Prostate gland (tissue), 2 donors: ENCODE data around the gene TIMP3. TPM values are rescaled to one million over a fixed set of nuclear protein-coding genes. Genes with fewer than 3 reads are reported as not detected.
A peak's percentile ranks its signal among the peaks of the same experiment; 100 is the strongest.

Experiments used
- DNase-seq: peaks from one replicate; pipeline ENCODE4 v3.0.0-alpha.2; 2019; ENCODE audit warnings: low spot score
- H3K27ac ChIP-seq, 2 donors: fragments of 200-600 bp; sonication (generic); 2 replicates each; pipeline ENCODE4 v1.5.1; 2017 to 2019
- H3K27me3 ChIP-seq: fragments of 200-600 bp; sonication (generic); replicated peaks from 2 replicates; pipeline ENCODE4 v1.5.1; 2019; ENCODE audit not compliant: insufficient read depth
- H3K36me3 ChIP-seq, 2 donors: fragments of 200-600 bp; sonication (generic); 1 replicate in 1 of 2; 2 replicates in 1 of 2; pipeline versions ENCODE4 v1.5.1 to v1.8.1; 2017 to 2019
- H3K4me1 ChIP-seq: fragments of 200-600 bp; sonication (generic); replicated peaks from 2 replicates; pipeline ENCODE4 v1.5.1; 2019
- H3K4me3 ChIP-seq, 2 donors: fragments of 200-600 bp; sonication (generic); 2 replicates each; pipeline ENCODE4 v1.5.1; 2017 to 2019
- H3K9me3 ChIP-seq: fragments of 200-600 bp; sonication (generic); 2 replicates; pipeline ENCODE4 v1.5.1; 2017
- POLR2A ChIP-seq: fragments of 450-650 bp; IDR thresholded peaks from one replicate; pipeline ENCODE4 v1.6.1; 2016; ENCODE audit warnings: antibody characterized with exemption, mild to moderate bottlenecking
- POLR2AphosphoS5 ChIP-seq: sonication (generic); formaldehyde crosslinking; IDR thresholded peaks from one replicate; pipeline ENCODE4 v1.6.1; 2017; ENCODE audit warnings: antibody characterized with exemption
- WGBS: methylation state at CpG from one replicate; pipeline ENCODE4 v1.1.5; 2018; 5-methylcytosine and 5-hydroxymethylcytosine counted together
- intact Hi-C: fragments of 100-400 bp; cut with DNase I; formaldehyde crosslinking; loops from one replicate; pipeline ENCODE4 v1.14.2; 2022
- total RNA-seq, 2 donors: library from RNA; depleted of rRNA; stranded (reverse); fragments of >200 nt; gene quantifications; one replicate each; pipeline ENCODE4 v1.1.0, GENCODE V29; 2016
- TF ChIP-seq, protein P1 (sequence below), 4 experiments: fragments of 200-600 bp in 2 of 4; fragments of 450-650 bp in 2 of 4; sonication (generic) in 2 of 4; IDR thresholded peaks; 1 replicate in 3 of 4; 2 replicates in 1 of 4; pipeline ENCODE4 v1.5.1; 2016 to 2019; ENCODE audit warnings: antibody characterized with exemption in 4 of 4, mild to moderate bottlenecking in 2 of 4, moderate library complexity in 2 of 4

TIMP3 gene
- total RNA-seq, 2 donors from 2014 or later, result 148 to 397 TPM

DNA sequence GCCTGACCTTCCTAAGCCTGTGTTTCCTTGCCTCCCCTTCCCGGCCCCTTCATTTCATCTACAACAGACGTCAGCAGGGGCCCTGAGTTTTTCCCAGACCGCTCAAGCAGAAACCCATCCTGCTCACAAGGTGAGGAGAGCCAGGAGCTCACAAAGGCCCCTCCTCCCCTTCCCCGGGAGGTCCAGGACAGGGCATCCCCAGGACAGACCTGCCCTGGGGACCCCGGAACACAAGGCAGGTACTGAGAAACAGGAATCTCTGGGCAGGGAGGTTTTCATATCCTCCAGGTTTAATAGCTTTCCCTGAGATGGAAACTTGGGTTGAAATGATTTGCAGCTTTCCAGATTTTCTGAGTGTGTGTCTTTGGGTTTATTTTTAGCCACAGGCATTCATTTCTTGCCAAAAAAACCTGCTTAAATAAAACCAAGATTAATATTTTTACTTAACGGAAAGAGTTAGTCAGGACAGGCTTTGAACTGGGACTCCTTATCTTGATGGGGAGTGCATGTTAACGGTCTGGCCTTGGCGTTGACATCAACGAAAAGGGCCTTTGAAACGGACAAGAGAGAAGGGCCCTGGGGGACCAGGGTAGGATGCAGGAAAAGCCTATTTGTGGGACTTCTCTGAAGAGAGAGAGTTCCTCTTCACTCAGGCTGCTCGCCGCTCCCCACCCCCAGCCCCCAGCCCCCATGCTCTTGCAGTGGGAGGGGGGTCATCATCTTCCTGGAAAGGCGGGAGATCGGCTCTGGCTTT is 38.5 kb downstream of the TIMP3 start:
- intact Hi-C loops, result loop anchor here (5.0 kb wide), 1 partner anchor 72 kb away; no protein-coding TSS in a partner anchor
- no peak for DNase-seq
- Histone ChIP-seq H3K36me3 (no peaks in the 10 kb centered on the region), H3K27me3 (no peaks in the 10 kb centered on the region), H3K4me3 (no peak overlapping the region), H3K4me1 (peaks cover 3% of the 10 kb centered on the region), H3K27ac (peak overlapping the region; percentile 35 to 54), H3K9me3 (no peaks in the 10 kb centered on the region)
- TF ChIP-seq POLR2AphosphoS5, result no peak
- no peak for TF ChIP-seq POLR2A
- TF ChIP-seq, protein P1, sequence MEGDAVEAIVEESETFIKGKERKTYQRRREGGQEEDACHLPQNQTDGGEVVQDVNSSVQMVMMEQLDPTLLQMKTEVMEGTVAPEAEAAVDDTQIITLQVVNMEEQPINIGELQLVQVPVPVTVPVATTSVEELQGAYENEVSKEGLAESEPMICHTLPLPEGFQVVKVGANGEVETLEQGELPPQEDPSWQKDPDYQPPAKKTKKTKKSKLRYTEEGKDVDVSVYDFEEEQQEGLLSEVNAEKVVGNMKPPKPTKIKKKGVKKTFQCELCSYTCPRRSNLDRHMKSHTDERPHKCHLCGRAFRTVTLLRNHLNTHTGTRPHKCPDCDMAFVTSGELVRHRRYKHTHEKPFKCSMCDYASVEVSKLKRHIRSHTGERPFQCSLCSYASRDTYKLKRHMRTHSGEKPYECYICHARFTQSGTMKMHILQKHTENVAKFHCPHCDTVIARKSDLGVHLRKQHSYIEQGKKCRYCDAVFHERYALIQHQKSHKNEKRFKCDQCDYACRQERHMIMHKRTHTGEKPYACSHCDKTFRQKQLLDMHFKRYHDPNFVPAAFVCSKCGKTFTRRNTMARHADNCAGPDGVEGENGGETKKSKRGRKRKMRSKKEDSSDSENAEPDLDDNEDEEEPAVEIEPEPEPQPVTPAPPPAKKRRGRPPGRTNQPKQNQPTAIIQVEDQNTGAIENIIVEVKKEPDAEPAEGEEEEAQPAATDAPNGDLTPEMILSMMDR (IDR thresholded peaks at IDR 0.05), result no peak
- 31% methylated on average over 14 of the region's 14 CpGs for WGBS

- peak overlapping the region in 1 of 2 donors; percentile 54 for H3K27ac ChIP-seq
These were observed 39.7 kb downstream of the TIMP3 start for GRCh38 chr22:32841175-32841574.

GRCh38 chr22:32842486-32842885 is 41.0 kb downstream of the TIMP3 start:
- TF ChIP-seq POLR2A, result no peak
- intact Hi-C loops, result loop anchor here (5.0 kb wide), 1 partner anchor 70 kb away; no protein-coding TSS in a partner anchor
- H3K4me3 ChIP-seq, result no peak overlapping the region
- no peaks in the 10 kb centered on the region for H3K9me3 ChIP-seq
- no peak overlapping the region for H3K27ac ChIP-seq
- no peak for DNase-seq
- no peaks in the 10 kb centered on the region for H3K36me3 ChIP-seq
- peaks cover 12% of the 10 kb centered on the region for H3K4me1 ChIP-seq
- 67% methylated on average over 4 of the region's 4 CpGs for WGBS
- H3K27me3 ChIP-seq, result no peaks in the 10 kb centered on the region

More at GRCh38 chr22:32841175-32841574, 39.7 kb downstream of the TIMP3 start:
- TF ChIP-seq, protein P1 (IDR thresholded peaks at IDR 0.05), result no peak
- TF ChIP-seq POLR2A (no peak), POLR2AphosphoS5 (no peak)
- H3K9me3 ChIP-seq, result no peaks in the 10 kb centered on the region
- peaks cover 6% of the 10 kb centered on the region for H3K4me1 ChIP-seq
- 57% methylated on average over 6 of the region's 6 CpGs for WGBS
- no peaks in the 10 kb centered on the region for H3K27me3 ChIP-seq
- H3K4me3 ChIP-seq, result no peak overlapping the region
- H3K36me3 ChIP-seq, result no peaks in the 10 kb centered on the region
- intact Hi-C loops, result loop anchor here (5.0 kb wide), 1 partner anchor 71 kb away; no protein-coding TSS in a partner anchor
- no peak for DNase-seq

DNA sequence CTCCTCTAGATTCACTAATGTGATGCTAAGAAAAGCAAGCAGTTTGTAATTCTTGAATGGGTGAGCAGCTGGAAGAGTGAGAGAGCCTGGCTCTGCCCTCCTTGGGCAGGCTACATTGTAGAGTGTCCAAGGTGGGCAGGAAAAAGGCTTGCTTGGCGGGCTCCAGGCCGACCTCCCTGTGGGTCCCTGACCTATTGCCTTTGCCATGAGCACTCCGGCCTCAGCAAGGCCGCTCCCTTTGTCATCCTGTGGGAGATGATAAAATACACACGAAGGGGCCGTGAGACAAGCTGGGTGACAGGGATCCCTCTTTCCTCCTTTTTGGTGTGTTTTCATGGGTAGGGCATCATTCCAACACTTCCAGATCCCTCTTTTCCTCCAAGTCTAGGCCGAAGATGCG is 41.8 kb downstream of the TIMP3 start:
- intact Hi-C loops, result loop anchor here (5.0 kb wide), 1 partner anchor 69 kb away; no protein-coding TSS in a partner anchor
- Histone ChIP-seq H3K36me3 (no peaks in the 10 kb centered on the region), H3K9me3 (no peaks in the 10 kb centered on the region), H3K4me1 (peaks cover 12% of the 10 kb centered on the region), H3K27ac (no peak overlapping the region), H3K4me3 (no peak overlapping the region), H3K27me3 (no peaks in the 10 kb centered on the region)
- DNase-seq, result no peak
- TF ChIP-seq POLR2A, result no peak
- WGBS, result 92% methylated on average over 8 of the region's 8 CpGs

DNA sequence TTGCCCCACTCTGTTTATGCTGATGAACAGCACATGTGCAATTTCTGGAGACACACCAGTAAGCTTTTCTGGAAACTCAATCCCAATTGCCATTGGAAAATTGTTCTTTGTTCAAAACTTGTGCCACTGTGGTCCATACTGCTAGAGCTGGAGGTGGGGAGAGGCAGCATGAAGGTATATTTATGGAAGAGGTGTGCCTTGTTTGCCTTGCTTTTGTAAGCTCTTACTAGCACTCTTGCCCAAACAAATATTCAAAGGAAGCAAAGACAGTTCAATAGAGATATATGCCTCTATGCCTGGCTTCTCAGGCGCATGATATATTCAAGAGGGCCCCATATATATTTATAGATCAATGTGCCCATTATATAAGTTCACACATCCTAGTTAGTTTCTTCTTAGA is 42.7 kb downstream of the TIMP3 start:
- TF ChIP-seq, protein P1 (IDR thresholded peaks at IDR 0.05), result no peak
- TF ChIP-seq POLR2AphosphoS5, result peak; percentile 55
- Histone ChIP-seq H3K9me3 (no peaks in the 10 kb centered on the region), H3K27me3 (no peaks in the 10 kb centered on the region), H3K4me3 (no peak overlapping the region), H3K27ac (peak overlapping the region in 1 of 2 donors; percentile 29), H3K4me1 (peaks cover 12% of the 10 kb centered on the region), H3K36me3 (no peaks in the 10 kb centered on the region)
- 61% methylated on average over 1 of the region's 1 CpG for WGBS
- intact Hi-C loops, result loop anchor here (5.0 kb wide), 1 partner anchor 68 kb away; no protein-coding TSS in a partner anchor
- DNase-seq, result no peak
